ENCODE results near the gene DUSP14. TPM values are rescaled to one million over a fixed set of nuclear protein-coding genes. Genes with fewer than 3 reads are reported as not detected.

The DUSP14 gene
- total and polyA plus RNA-seq, 2 of the 13 experiments (the other 11 are each of a cell fraction or from before 2014, with no cell fraction given): 33.5 to 39.8 TPM

DNA sequence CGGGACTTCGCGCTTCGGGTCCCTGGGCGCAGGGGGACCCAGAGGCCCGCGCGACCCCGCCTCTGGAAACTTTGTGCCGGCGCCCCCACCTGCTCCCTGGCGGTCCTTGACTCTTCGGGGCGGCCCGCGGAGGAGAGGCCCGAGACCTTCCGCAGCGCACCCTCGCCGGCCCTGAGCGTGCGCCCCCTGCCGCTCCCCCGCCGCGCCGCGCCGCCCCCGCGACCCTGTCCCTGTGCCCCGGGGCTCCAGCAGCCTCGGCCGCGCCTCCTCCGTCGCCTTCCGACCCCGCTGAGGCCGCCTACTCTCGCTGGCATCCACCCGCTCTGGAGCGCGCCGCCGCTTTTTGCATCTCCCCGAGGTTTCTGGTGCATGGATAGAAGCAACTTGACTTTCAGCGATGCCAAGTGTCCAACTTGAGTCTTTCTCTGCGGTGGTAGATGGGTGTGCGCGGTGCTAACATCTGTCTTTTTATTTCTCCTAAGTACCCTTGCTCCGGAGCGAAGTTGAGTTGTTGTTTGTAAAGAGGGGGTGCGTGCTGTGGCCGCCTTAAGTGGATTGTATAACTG is 414 bp downstream of the DUSP14 start (continued):
- TF ChIP-seq ZSCAN12 (CRISPR knock-in tag; IDR thresholded peaks at IDR 0.05) (no peak), ZNF878 (CRISPR knock-in tag; IDR thresholded peaks at IDR 0.05) (no peak), IKZF1 (IDR thresholded peaks at IDR 0.05) (no peak), ZNF792 (CRISPR knock-in tag; IDR thresholded peaks at IDR 0.05) (no peak), ZNF550 (CRISPR knock-in tag; IDR thresholded peaks at IDR 0.05; ENCODE audit: borderline replicate concordance) (no peak), ZNF362 (CRISPR knock-in tag; IDR thresholded peaks at IDR 0.05; ENCODE audit: borderline replicate concordance) (no peak), ZMYM2 (CRISPR knock-in tag; IDR thresholded peaks at IDR 0.05) (no peak), ZNF598 (CRISPR knock-in tag; IDR thresholded peaks at IDR 0.05; ENCODE audit: borderline replicate concordance) (no peak), TBP (CRISPR knock-in tag; IDR thresholded peaks at IDR 0.05) (no peak), NCOA2 (CRISPR knock-in tag; IDR thresholded peaks at IDR 0.05) (no peak), ZNF761 (CRISPR knock-in tag; conservative IDR thresholded peaks at IDR 0.05) (0 out of 2 replicates have a peak, but pooled peaks have one; percentile 7), ZNF430 (CRISPR knock-in tag; IDR thresholded peaks at IDR 0.05) (0 out of 2 replicates have a peak, but pooled peaks have one; percentile 26), NCOA5 (CRISPR knock-in tag; IDR thresholded peaks at IDR 0.05) (no peak), ZNF143 (CRISPR knock-in tag; IDR thresholded peaks at IDR 0.05) (no peak), ZBTB7A (CRISPR knock-in tag; IDR thresholded peaks at IDR 0.05) (no peak), ZNF546 (CRISPR knock-in tag; conservative IDR thresholded peaks at IDR 0.05) (no peak), FIP1L1 (IDR thresholded peaks at IDR 0.05; ENCODE audit: borderline replicate concordance, insufficient read depth, low read depth, low read length) (no peak), ESRRA (CRISPR knock-in tag; IDR thresholded peaks at IDR 0.05; ENCODE audit: low read depth) (no peak), ZNF883 (CRISPR knock-in tag; IDR thresholded peaks at IDR 0.05; ENCODE audit: not compliant biosample characterization) (no peak), MAFK (conservative IDR thresholded peaks at IDR 0.05 in 1 of 2, IDR thresholded peaks at IDR 0.05 in 1 of 2; ENCODE audit: low read length in 2 of 2) (no peak), CENPT (CRISPR knock-in tag; IDR thresholded peaks at IDR 0.05; ENCODE audit: low read depth) (no peak)
- TF ChIP-seq, protein P1, sequence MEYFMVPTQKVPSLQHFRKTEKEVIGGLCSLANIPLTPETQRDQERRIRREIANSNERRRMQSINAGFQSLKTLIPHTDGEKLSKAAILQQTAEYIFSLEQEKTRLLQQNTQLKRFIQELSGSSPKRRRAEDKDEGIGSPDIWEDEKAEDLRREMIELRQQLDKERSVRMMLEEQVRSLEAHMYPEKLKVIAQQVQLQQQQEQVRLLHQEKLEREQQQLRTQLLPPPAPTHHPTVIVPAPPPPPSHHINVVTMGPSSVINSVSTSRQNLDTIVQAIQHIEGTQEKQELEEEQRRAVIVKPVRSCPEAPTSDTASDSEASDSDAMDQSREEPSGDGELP (IDR thresholded peaks at IDR 0.05; ENCODE audit: borderline replicate concordance, low read depth): no peak
- TF ChIP-seq, protein P2, sequence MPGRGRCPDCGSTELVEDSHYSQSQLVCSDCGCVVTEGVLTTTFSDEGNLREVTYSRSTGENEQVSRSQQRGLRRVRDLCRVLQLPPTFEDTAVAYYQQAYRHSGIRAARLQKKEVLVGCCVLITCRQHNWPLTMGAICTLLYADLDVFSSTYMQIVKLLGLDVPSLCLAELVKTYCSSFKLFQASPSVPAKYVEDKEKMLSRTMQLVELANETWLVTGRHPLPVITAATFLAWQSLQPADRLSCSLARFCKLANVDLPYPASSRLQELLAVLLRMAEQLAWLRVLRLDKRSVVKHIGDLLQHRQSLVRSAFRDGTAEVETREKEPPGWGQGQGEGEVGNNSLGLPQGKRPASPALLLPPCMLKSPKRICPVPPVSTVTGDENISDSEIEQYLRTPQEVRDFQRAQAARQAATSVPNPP (CRISPR knock-in tag; IDR thresholded peaks at IDR 0.05): no peak
- TF ChIP-seq, protein P3, sequence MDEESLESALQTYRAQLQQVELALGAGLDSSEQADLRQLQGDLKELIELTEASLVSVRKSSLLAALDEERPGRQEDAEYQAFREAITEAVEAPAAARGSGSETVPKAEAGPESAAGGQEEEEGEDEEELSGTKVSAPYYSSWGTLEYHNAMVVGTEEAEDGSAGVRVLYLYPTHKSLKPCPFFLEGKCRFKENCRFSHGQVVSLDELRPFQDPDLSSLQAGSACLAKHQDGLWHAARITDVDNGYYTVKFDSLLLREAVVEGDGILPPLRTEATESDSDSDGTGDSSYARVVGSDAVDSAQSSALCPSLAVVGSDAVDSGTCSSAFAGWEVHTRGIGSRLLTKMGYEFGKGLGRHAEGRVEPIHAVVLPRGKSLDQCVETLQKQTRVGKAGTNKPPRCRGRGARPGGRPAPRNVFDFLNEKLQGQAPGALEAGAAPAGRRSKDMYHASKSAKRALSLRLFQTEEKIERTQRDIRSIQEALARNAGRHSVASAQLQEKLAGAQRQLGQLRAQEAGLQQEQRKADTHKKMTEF (CRISPR knock-in tag; IDR thresholded peaks at IDR 0.05): no peak
- TF ChIP-seq, protein P4, sequence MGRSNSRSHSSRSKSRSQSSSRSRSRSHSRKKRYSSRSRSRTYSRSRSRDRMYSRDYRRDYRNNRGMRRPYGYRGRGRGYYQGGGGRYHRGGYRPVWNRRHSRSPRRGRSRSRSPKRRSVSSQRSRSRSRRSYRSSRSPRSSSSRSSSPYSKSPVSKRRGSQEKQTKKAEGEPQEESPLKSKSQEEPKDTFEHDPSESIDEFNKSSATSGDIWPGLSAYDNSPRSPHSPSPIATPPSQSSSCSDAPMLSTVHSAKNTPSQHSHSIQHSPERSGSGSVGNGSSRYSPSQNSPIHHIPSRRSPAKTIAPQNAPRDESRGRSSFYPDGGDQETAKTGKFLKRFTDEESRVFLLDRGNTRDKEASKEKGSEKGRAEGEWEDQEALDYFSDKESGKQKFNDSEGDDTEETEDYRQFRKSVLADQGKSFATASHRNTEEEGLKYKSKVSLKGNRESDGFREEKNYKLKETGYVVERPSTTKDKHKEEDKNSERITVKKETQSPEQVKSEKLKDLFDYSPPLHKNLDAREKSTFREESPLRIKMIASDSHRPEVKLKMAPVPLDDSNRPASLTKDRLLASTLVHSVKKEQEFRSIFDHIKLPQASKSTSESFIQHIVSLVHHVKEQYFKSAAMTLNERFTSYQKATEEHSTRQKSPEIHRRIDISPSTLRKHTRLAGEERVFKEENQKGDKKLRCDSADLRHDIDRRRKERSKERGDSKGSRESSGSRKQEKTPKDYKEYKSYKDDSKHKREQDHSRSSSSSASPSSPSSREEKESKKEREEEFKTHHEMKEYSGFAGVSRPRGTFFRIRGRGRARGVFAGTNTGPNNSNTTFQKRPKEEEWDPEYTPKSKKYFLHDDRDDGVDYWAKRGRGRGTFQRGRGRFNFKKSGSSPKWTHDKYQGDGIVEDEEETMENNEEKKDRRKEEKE (IDR thresholded peaks at IDR 0.05): no peak

All from HepG2 (cell line).